Upper lobe of right lung (tissue), 1 donor: ENCODE results near the gene MGA. TPM values are rescaled to one million over a fixed set of nuclear protein-coding genes. Genes with fewer than 3 reads are reported as not detected.
A peak's percentile ranks its signal among the peaks of the same experiment; 100 is the strongest.

Experiments
- ATAC-seq: fragments of 200-7000 bp; cut with Tn5 transposase; one replicate; pipeline ENCODE4 v1.9.1; 2020; ENCODE audit warnings: mild to moderate bottlenecking, moderate library complexity
- DNase-seq: peaks from one replicate; pipeline ENCODE4 v3.0.0-alpha.2; 2020
- H3K27ac ChIP-seq: fragments of 200-600 bp; one replicate; pipeline ENCODE4 v1.8.0; 2022
- H3K27me3 ChIP-seq: fragments of 200-600 bp; one replicate; pipeline ENCODE4 v1.8.0; 2022; ENCODE audit warnings: mild to moderate bottlenecking
- H3K36me3 ChIP-seq: fragments of 200-600 bp; one replicate; pipeline ENCODE4 v1.8.0; 2022
- H3K4me1 ChIP-seq: fragments of 200-600 bp; one replicate; pipeline ENCODE4 v1.8.0; 2022
- H3K4me3 ChIP-seq: fragments of 200-600 bp; one replicate; pipeline ENCODE4 v1.8.0; 2022; ENCODE audit warnings: mild to moderate bottlenecking
- H3K9me3 ChIP-seq: fragments of 200-600 bp; one replicate; pipeline ENCODE4 v1.8.0; 2022
- CTCF ChIP-seq: fragments of 200-600 bp; IDR thresholded peaks from one replicate; pipeline ENCODE4 v1.8.0; 2022; ENCODE audit warnings: antibody characterized with exemption
- intact Hi-C: fragments of 100-400 bp; cut with DNase I; formaldehyde crosslinking; loops from one replicate; pipeline ENCODE4 v1.11.0; 2022
- total RNA-seq: library from RNA; stranded (reverse); fragmentation: NEBNext Ultra II Directional; extraction: Animal tissue kit (Norgen Biotek cat#: 25700); gene quantifications from one replicate; pipeline ENCODE4 v1.2.1, GENCODE V29; 2021
- donor health status: DM: no; HTN: yes; CAD: no; lungs with severe emphysema.

The MGA gene
- total RNA-seq, 1 donor from 2014 or later, result 39.2 TPM

DNA sequence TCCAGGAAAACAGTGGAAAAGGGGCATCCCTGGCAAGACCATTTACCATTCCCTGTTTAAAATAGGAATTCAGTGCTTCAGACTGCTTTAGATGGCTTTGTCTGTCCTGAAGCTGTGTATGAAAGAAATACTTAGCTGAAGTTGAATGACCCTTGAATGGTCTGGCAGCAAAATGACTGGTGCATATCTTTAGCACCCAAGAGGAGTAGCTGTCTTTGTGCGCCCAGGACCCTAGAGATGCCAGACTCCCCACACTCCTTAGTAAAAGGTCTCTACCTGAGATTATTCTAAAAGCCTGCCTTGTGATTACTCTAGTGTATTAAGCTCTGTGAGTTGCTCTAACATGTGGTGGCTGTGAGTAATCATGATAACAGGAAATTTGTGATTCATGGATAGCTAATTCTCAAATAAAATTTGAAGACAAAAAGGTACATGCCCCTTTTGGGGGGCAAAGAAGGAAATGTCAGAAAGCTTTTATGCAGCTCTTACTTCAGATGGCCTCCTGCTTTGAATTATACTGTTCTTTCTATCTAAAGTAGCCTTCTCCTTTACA is 117.3 kb downstream of the MGA start:
- Histone ChIP-seq H3K27ac (no peak overlapping the region), H3K36me3 (no peaks in the 10 kb centered on the region), H3K27me3 (no peaks in the 10 kb centered on the region), H3K9me3 (no peaks in the 10 kb centered on the region), H3K4me3 (no peak overlapping the region), H3K4me1 (peaks cover 44% of the 10 kb centered on the region)
- DNase-seq (no peak), ATAC-seq (no peak)
- no peak for TF ChIP-seq CTCF
- intact Hi-C loops, result no loop called here

GRCh38 chr15:41778521-41778920 is 118.3 kb downstream of the MGA start:
- DNase-seq (no peak), ATAC-seq (no peak)
- Histone ChIP-seq H3K4me1 (peaks cover 37% of the 10 kb centered on the region), H3K27me3 (no peaks in the 10 kb centered on the region), H3K9me3 (no peaks in the 10 kb centered on the region), H3K36me3 (no peaks in the 10 kb centered on the region), H3K27ac (no peak overlapping the region), H3K4me3 (no peak overlapping the region)
- intact Hi-C loops, result no loop called here
- TF ChIP-seq CTCF, result no peak

- no peak overlapping the region for H3K4me3 ChIP-seq
- H3K27me3 ChIP-seq, result no peaks in the 10 kb centered on the region
- H3K36me3 ChIP-seq, result no peaks in the 10 kb centered on the region
- intact Hi-C loops, result no loop called here
- no peak for DNase-seq
- peaks cover 34% of the 10 kb centered on the region for H3K4me1 ChIP-seq
- H3K9me3 ChIP-seq, result no peaks in the 10 kb centered on the region
- no peak for ATAC-seq
- no peak overlapping the region for H3K27ac ChIP-seq
- TF ChIP-seq CTCF, result no peak
Measured at GRCh38 chr15:41779662-41780157, 119.5 kb downstream of the MGA start.

DNA sequence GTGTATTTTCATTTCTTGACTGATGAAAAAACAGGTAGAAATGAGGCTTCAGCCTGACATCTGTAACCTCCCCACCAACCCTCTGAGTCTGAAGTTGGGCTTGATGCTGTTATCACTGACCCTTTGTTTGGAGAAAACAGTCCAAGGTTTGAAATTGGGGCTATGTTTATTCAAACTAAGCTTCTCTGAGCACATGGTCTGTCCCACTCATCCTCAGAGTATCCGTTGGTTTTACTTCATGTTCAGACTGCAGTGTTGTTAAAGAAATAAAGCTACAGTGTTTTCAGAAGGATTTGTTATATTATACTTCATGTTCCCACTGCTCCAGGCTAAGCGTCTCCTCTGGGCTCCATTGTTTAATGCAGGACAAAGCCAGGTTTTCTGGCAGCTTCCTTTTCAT is 120.1 kb downstream of the MGA start:
- DNase-seq, result no peak
- peaks cover 30% of the 10 kb centered on the region for H3K4me1 ChIP-seq
- no peak overlapping the region for H3K4me3 ChIP-seq
- H3K9me3 ChIP-seq, result no peaks in the 10 kb centered on the region
- ATAC-seq, result no peak
- TF ChIP-seq CTCF, result no peak
- intact Hi-C loops, result no loop called here
- H3K27ac ChIP-seq, result no peak overlapping the region
- H3K27me3 ChIP-seq, result no peaks in the 10 kb centered on the region
- no peaks in the 10 kb centered on the region for H3K36me3 ChIP-seq

- TF ChIP-seq CTCF, result no peak
- Histone ChIP-seq H3K9me3 (no peaks in the 10 kb centered on the region), H3K4me1 (peaks cover 26% of the 10 kb centered on the region), H3K4me3 (no peak overlapping the region), H3K27ac (no peak overlapping the region), H3K36me3 (no peaks in the 10 kb centered on the region), H3K27me3 (no peaks in the 10 kb centered on the region)
- ATAC-seq (peak; percentile 26), DNase-seq (no peak)
- intact Hi-C loops, result no loop called here
Measured at GRCh38 chr15:41780727-41781126, 120.5 kb downstream of the MGA start.
